ENCODE measurements around the gene STXBP4. TPM values are rescaled to one million over a fixed set of nuclear protein-coding genes. Genes with fewer than 3 reads are reported as not detected.

Gene STXBP4
- total RNA-seq, 1 donor from 2014 or later, result 12.6 TPM

- Histone ChIP-seq H3K36me3 (ENCODE audit: insufficient read depth, low read length) (no peaks in the 10 kb centered on the region), H3K79me2 (ENCODE audit: insufficient read depth, low read length) (peaks cover 55% of the 10 kb centered on the region), H2AFZ (ENCODE audit: low read depth, low read length) (no peak overlapping the region), H3K27me3 (ENCODE audit: insufficient read depth, low read length) (no peaks in the 10 kb centered on the region), H3K27ac (ENCODE audit: low read depth, low read length) (no peak overlapping the region), H4K20me1 (ENCODE audit: insufficient read depth, low read length) (peaks cover 7% of the 10 kb centered on the region), H3K4me3 (ENCODE audit: insufficient read depth, low read depth, low read length) (no peak overlapping the region), H3K4me2 (ENCODE audit: low read length) (no peak overlapping the region), H3K4me1 (ENCODE audit: insufficient read depth, low read length) (no peaks in the 10 kb centered on the region), H3K9ac (ENCODE audit: low read length) (no peak overlapping the region), H3K9me3 (ENCODE audit: insufficient read depth, low read depth, low read length) (no peaks in the 10 kb centered on the region)
- Mint-ChIP-seq H3K9me3 (ENCODE audit: unreplicated experiment) (peaks cover 4% of the 10 kb centered on the region), H3K27me3 (ENCODE audit: low read depth, unreplicated experiment) (no peaks in the 10 kb centered on the region), H3K4me1 (ENCODE audit: low read depth, unreplicated experiment) (peaks cover 4% of the 10 kb centered on the region), H3K27ac (ENCODE audit: unreplicated experiment) (no peak overlapping the region), H3K36me3 (ENCODE audit: low read depth, unreplicated experiment) (peaks cover 5% of the 10 kb centered on the region), H3K4me3 (ENCODE audit: unreplicated experiment) (no peak overlapping the region)
- DNase-seq (ENCODE audit: low read depth) (no peak), FAIRE-seq (no peak)
- TF ChIP-seq EZH2 (IDR thresholded peaks at IDR 0.05; ENCODE audit: insufficient read depth, low read length) (no peak), CTCF (IDR thresholded peaks at IDR 0.05; ENCODE audit: insufficient read depth, low read depth, low read length) (no peak)
These were observed 9.2 kb downstream of the STXBP4 start for GRCh38 chr17:54977744-54978143.

DNA sequence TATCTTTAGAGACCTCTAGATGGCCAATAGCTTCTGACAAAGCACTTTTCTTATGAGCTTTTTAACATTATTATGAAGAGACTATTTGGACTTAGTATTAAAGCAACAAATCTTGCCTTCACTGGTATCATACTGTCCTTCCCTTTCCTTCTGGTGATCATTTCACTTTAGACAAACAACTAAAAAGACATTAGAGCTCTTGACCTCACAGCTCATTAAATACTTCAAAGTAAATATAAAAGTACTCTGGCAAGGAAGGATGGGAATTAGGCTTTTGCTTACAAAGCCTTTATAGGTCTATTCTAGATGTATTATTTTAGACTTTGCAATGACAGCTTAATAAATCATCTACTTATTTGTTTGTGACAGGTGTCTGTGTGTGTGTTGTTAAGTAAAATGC lies 11.1 kb downstream of the STXBP4 start:
- Histone ChIP-seq H4K20me1 (ENCODE audit: insufficient read depth, low read length) (peaks cover 3% of the 10 kb centered on the region), H3K27me3 (ENCODE audit: insufficient read depth, low read length) (no peaks in the 10 kb centered on the region), H3K4me1 (ENCODE audit: insufficient read depth, low read length) (no peaks in the 10 kb centered on the region), H3K36me3 (ENCODE audit: insufficient read depth, low read length) (no peaks in the 10 kb centered on the region), H3K27ac (ENCODE audit: low read depth, low read length) (no peak overlapping the region), H3K9me3 (ENCODE audit: insufficient read depth, low read depth, low read length) (no peaks in the 10 kb centered on the region), H3K9ac (ENCODE audit: low read length) (no peak overlapping the region), H3K4me2 (ENCODE audit: low read length) (no peak overlapping the region), H3K79me2 (ENCODE audit: insufficient read depth, low read length) (peaks cover 40% of the 10 kb centered on the region), H3K4me3 (ENCODE audit: insufficient read depth, low read depth, low read length) (no peak overlapping the region), H2AFZ (ENCODE audit: low read depth, low read length) (no peak overlapping the region)
- Mint-ChIP-seq H3K36me3 (ENCODE audit: low read depth, unreplicated experiment) (peaks cover 5% of the 10 kb centered on the region), H3K4me1 (ENCODE audit: low read depth, unreplicated experiment) (peaks cover 7% of the 10 kb centered on the region), H3K27me3 (ENCODE audit: low read depth, unreplicated experiment) (no peaks in the 10 kb centered on the region), H3K27ac (ENCODE audit: unreplicated experiment) (no peak overlapping the region), H3K4me3 (ENCODE audit: unreplicated experiment) (no peak overlapping the region), H3K9me3 (ENCODE audit: unreplicated experiment) (peaks cover 4% of the 10 kb centered on the region)
- no peak for TF ChIP-seq CTCF (IDR thresholded peaks at IDR 0.05; ENCODE audit: insufficient read depth, low read depth, low read length)
- no peak for TF ChIP-seq EZH2 (IDR thresholded peaks at IDR 0.05; ENCODE audit: insufficient read depth, low read length)
- no peak for FAIRE-seq
- DNase-seq (ENCODE audit: low read depth), result no peak

DNA sequence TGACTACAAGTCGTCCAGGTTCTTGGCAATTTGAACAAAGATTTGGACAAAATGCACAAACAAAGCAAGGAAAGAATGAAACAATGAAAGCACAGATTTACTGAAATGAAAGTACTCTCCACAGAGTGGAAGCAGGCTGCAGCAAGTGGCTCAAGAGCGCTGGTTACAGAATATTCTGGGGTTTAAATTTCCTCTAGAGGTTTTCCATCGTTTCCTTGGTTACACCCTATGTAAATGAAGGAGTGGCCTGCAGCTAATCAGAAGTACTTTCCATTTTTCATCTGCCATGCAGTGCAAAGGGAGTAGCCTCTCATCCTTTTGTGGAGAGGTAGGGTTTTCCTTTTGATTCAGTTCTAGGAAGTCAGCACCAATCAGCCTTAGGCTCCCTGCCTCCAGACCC lies 11.8 kb downstream of the STXBP4 start:
- H3K36me3 Mint-ChIP-seq (ENCODE audit: low read depth, unreplicated experiment), result peaks cover 5% of the 10 kb centered on the region

More for the DNA sequence above, 11.8 kb downstream of the STXBP4 start:
- Histone ChIP-seq H3K27ac (ENCODE audit: low read depth, low read length) (no peak overlapping the region), H3K9ac (ENCODE audit: low read length) (no peak overlapping the region), H3K4me3 (ENCODE audit: insufficient read depth, low read depth, low read length) (no peak overlapping the region), H3K4me2 (ENCODE audit: low read length) (no peak overlapping the region), H3K9me3 (ENCODE audit: insufficient read depth, low read depth, low read length) (no peaks in the 10 kb centered on the region), H3K79me2 (ENCODE audit: insufficient read depth, low read length) (peaks cover 37% of the 10 kb centered on the region), H4K20me1 (ENCODE audit: insufficient read depth, low read length) (no peaks in the 10 kb centered on the region), H2AFZ (ENCODE audit: low read depth, low read length) (no peak overlapping the region), H3K27me3 (ENCODE audit: insufficient read depth, low read length) (no peaks in the 10 kb centered on the region), H3K36me3 (ENCODE audit: insufficient read depth, low read length) (no peaks in the 10 kb centered on the region), H3K4me1 (ENCODE audit: insufficient read depth, low read length) (no peaks in the 10 kb centered on the region)
- no peak for TF ChIP-seq CTCF (IDR thresholded peaks at IDR 0.05; ENCODE audit: insufficient read depth, low read depth, low read length)
- no peak for TF ChIP-seq EZH2 (IDR thresholded peaks at IDR 0.05; ENCODE audit: insufficient read depth, low read length)
- H3K4me3 Mint-ChIP-seq (ENCODE audit: unreplicated experiment), result no peak overlapping the region
- no peaks in the 10 kb centered on the region for H3K27me3 Mint-ChIP-seq (ENCODE audit: low read depth, unreplicated experiment)
- DNase-seq (ENCODE audit: low read depth), result no peak
- H3K4me1 Mint-ChIP-seq (ENCODE audit: low read depth, unreplicated experiment), result peaks cover 7% of the 10 kb centered on the region
- no peak for FAIRE-seq
- H3K27ac Mint-ChIP-seq (ENCODE audit: unreplicated experiment), result no peak overlapping the region
- H3K9me3 Mint-ChIP-seq (ENCODE audit: unreplicated experiment), result peaks cover 4% of the 10 kb centered on the region
